ENCODE measurements around the gene UNK. TPM values are rescaled to one million over a fixed set of nuclear protein-coding genes. Genes with fewer than 3 reads are reported as not detected.

The UNK gene
- total and polyA plus RNA-seq, 2 of the 13 experiments (the other 11 are each of a cell fraction or from before 2014, with no cell fraction given) = 31.6 to 33.0 TPM

- 0 out of 2 replicates have a peak, but pooled peaks have one; percentile 47 for TF ChIP-seq PRDM15 (CRISPR knock-in tag; IDR thresholded peaks at IDR 0.05)
- TF ChIP-seq ZNF546 (CRISPR knock-in tag; conservative IDR thresholded peaks at IDR 0.05) = peak; percentile 59
- no peak for TF ChIP-seq CHD2 (IDR thresholded peaks at IDR 0.05; ENCODE audit: low read depth, low read length)
- no peak for TF ChIP-seq CHD4 (IDR thresholded peaks at IDR 0.05; ENCODE audit: borderline replicate concordance, low read length)
- no peak for TF ChIP-seq ZNF207 (IDR thresholded peaks at IDR 0.05; ENCODE audit: borderline replicate concordance)
- TF ChIP-seq MAFG (CRISPR knock-in tag; IDR thresholded peaks at IDR 0.05) = no peak
- no peak for TF ChIP-seq ZNF10 (CRISPR knock-in tag; IDR thresholded peaks at IDR 0.05; ENCODE audit: borderline replicate concordance, low read depth)
- no peak for TF ChIP-seq ZKSCAN8 (CRISPR knock-in tag; IDR thresholded peaks at IDR 0.05; ENCODE audit: borderline replicate concordance)
- no peak for TF ChIP-seq NR2F1 (CRISPR knock-in tag; IDR thresholded peaks at IDR 0.05)
- no peak for TF ChIP-seq ATF1 (CRISPR knock-in tag; IDR thresholded peaks at IDR 0.05)
- peak; percentile 59 for TF ChIP-seq ZNF770 (CRISPR knock-in tag; IDR thresholded peaks at IDR 0.05)
- TF ChIP-seq MAFK (conservative IDR thresholded peaks at IDR 0.05 in 1 of 2, IDR thresholded peaks at IDR 0.05 in 1 of 2; ENCODE audit: low read length in 2 of 2) = no peak
- no peak for TF ChIP-seq FUBP1 (CRISPR knock-in tag; IDR thresholded peaks at IDR 0.05; ENCODE audit: borderline replicate concordance)
- TF ChIP-seq ZNF7 (CRISPR knock-in tag; IDR thresholded peaks at IDR 0.05) = no peak
- peak; percentile 97 for TF ChIP-seq ZSCAN21 (CRISPR knock-in tag; IDR thresholded peaks at IDR 0.05; ENCODE audit: borderline replicate concordance)
- peak; percentile 49; the same call in 1 of the 2 replicates for TF ChIP-seq FOXJ3 (CRISPR knock-in tag; IDR thresholded peaks at IDR 0.05; ENCODE audit: borderline replicate concordance)
- peak; percentile 78 for TF ChIP-seq PHF8 (CRISPR knock-in tag; IDR thresholded peaks at IDR 0.05)
- TF ChIP-seq ZNF569 (CRISPR knock-in tag; IDR thresholded peaks at IDR 0.05; ENCODE audit: borderline replicate concordance) = no peak
- no peak for TF ChIP-seq ZNF841 (CRISPR knock-in tag; IDR thresholded peaks at IDR 0.05; ENCODE audit: borderline replicate concordance)
These were observed 30.9 kb upstream of the UNK start (continued) for GRCh38 chr17:75753514-75754377.

Measured in HepG2 (cell line).